Muscle layer of duodenum (tissue), 2 donors: Measurements from ENCODE around the gene POLR3GL.

Experiments
- H3K27ac ChIP-seq: one replicate; pipeline ENCODE4 v1.7.0; 2013; ENCODE audit warnings: mild to moderate bottlenecking, low read length
- H3K27me3 ChIP-seq: one replicate; pipeline ENCODE4 v1.7.0; 2013; ENCODE audit warnings: low read depth, mild to moderate bottlenecking, control low read depth, low read length
- H3K36me3 ChIP-seq, 2 donors: one replicate each; pipeline ENCODE4 v1.7.0; 2013; ENCODE audit warnings: low read length in 2 of 2, control low read depth in 1 of 2, mild to moderate bottlenecking in 1 of 2; ENCODE audit not compliant: insufficient read depth in 2 of 2, control insufficient read depth in 1 of 2
- H3K4me1 ChIP-seq, 2 donors: one replicate each; pipeline ENCODE4 v1.7.0; 2013; ENCODE audit warnings: low read length in 2 of 2, mild to moderate bottlenecking in 2 of 2, control low read depth in 1 of 2, moderate library complexity in 1 of 2; ENCODE audit not compliant: insufficient read depth in 2 of 2, control insufficient read depth in 1 of 2
- H3K4me3 ChIP-seq, 2 donors: one replicate each; pipeline ENCODE4 v1.7.0; 2013; ENCODE audit warnings: low read length in 2 of 2, low read depth in 1 of 2, mild to moderate bottlenecking in 1 of 2
- H3K9me3 ChIP-seq, 2 donors: one replicate each; pipeline ENCODE4 v1.7.0; 2013; ENCODE audit warnings: low read length in 2 of 2, control low read depth in 1 of 2, mild to moderate bottlenecking in 1 of 2; ENCODE audit not compliant: control insufficient read depth in 1 of 2
- donor health status: healthy.

Gene POLR3GL

DNA sequence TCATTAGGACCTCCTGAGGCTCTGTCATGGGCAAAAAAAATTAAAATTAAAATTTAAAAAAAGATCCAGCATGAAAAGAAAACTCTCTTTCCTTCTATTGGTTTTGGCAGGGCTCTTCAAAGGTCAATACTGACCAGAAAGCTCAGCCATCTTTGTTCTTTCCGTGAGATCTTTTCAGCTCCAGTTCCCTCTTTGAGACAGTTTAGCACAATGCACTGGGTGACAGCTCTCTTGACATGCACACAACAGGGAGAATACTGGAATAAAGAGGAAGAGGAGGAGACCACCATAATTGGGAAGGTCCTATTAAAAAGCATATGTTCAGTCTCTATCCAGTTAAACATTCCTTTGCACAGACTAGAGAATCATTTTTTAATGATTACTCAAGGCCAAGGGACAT is 13.0 kb upstream of the POLR3GL start:
- Histone ChIP-seq H3K27me3 (no peaks in the 10 kb centered on the region), H3K4me3 (no peak overlapping the region), H3K9me3 (no peaks in the 10 kb centered on the region), H3K4me1 (peaks cover 10 to 39% of the 10 kb centered on the region in 2 donors), H3K27ac (no peak overlapping the region), H3K36me3 (peaks cover 5 to 7% of the 10 kb centered on the region in 2 donors)

DNA sequence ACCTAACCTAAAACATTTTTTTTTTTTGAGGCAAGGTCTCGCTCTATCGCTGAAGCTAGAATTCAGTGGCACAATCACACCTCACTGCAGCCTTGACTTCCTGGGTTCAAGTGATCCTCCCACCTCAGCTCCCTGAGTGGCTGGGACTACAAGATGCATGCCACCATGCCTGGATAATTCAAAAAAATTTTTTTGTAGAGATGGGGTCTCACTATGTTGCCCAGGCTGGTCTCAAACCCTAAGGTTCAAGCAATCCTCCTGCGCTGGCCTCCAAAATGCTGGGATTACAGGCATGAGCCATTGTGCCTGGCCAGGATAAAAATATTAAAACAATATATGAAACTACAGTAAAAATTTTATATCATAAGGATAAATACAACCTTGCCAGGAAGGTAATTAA is 11.6 kb upstream of the POLR3GL start:
- Histone ChIP-seq H3K27ac (no peak overlapping the region), H3K4me1 (peaks cover 10 to 39% of the 10 kb centered on the region in 2 donors)

DNA sequence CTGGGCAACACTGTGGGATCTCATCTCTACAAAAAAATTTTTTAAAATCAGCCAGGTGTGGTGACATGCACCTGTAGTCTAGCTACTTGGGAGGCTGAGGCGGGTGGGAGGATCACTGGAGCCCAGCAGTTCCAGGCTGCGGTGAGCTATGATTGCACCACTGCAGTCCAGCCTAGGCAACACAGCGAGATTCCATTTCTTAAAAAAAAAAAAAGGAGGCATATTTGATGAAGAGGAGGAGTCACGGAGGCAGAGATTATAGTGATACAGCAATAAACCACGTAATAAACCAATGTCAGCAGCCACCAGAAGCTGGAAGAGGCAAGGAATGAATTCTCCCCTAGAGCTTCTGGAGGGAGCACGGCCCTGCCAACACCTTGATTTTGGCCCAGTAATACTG is 10.6 kb upstream of the POLR3GL start:
- Histone ChIP-seq H3K27me3 (no peaks in the 10 kb centered on the region), H3K4me3 (no peak overlapping the region), H3K9me3 (no peaks in the 10 kb centered on the region), H3K36me3 (no peaks in the 10 kb centered on the region), H3K27ac (no peak overlapping the region), H3K4me1 (peaks cover 14 to 48% of the 10 kb centered on the region in 2 donors)

More for the DNA sequence above, 11.6 kb upstream of the POLR3GL start:
- Histone ChIP-seq H3K9me3 (no peaks in the 10 kb centered on the region), H3K36me3 (no peaks in the 10 kb centered on the region), H3K27me3 (no peaks in the 10 kb centered on the region), H3K4me3 (no peak overlapping the region)

DNA sequence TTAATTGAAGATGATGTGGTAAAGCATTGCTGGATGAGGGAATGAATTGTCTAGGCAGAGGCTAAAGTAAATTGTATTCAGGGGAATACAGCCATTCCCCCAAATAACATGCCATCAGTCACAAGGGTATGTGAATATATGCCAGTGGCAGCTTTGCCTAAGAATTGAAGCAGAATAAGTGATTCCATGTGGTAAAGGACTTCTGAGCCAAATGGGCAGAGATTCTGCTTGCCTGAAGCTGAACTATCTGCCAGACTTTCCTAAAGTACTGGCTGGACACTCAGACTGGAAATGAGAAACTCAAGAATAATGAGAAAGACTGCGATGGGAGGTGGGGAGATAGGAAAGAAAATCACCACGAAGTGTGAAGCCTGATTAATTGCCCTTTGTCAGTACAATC is 9.1 kb upstream of the POLR3GL start:
- H3K27me3 ChIP-seq: no peaks in the 10 kb centered on the region
- H3K4me3 ChIP-seq: peak overlapping the region; percentile 6 to 24
- H3K9me3 ChIP-seq: no peaks in the 10 kb centered on the region
- H3K4me1 ChIP-seq: peaks cover 18 to 60% of the 10 kb centered on the region in 2 donors
- H3K27ac ChIP-seq: peak overlapping the region; percentile 98
- no peaks in the 10 kb centered on the region for H3K36me3 ChIP-seq

DNA sequence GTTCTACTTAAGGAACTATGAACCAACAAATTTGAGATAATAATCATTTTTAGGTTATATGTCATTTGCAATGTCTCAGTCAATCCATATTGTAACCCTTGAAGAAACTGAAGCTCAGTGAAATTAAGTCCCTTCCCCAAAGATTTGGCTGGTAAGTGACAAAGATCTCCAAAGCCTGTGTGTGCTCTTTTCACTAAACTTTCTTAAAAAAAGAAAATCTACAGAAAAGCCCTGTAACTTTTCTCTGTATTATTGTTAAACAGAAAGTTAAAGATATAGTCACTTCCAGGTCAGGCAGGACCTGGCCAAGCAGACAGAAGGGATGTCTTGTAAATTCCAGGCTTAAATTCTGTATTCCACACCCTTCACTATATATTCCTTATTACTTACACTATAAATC is 8.1 kb upstream of the POLR3GL start:
- Histone ChIP-seq H3K4me1 (peaks cover 18 to 66% of the 10 kb centered on the region in 2 donors), H3K4me3 (peak overlapping the region; percentile 67 to 83), H3K9me3 (no peaks in the 10 kb centered on the region), H3K27ac (peak overlapping the region; percentile 98), H3K27me3 (peaks cover 4% of the 10 kb centered on the region), H3K36me3 (no peaks in the 10 kb centered on the region)

DNA sequence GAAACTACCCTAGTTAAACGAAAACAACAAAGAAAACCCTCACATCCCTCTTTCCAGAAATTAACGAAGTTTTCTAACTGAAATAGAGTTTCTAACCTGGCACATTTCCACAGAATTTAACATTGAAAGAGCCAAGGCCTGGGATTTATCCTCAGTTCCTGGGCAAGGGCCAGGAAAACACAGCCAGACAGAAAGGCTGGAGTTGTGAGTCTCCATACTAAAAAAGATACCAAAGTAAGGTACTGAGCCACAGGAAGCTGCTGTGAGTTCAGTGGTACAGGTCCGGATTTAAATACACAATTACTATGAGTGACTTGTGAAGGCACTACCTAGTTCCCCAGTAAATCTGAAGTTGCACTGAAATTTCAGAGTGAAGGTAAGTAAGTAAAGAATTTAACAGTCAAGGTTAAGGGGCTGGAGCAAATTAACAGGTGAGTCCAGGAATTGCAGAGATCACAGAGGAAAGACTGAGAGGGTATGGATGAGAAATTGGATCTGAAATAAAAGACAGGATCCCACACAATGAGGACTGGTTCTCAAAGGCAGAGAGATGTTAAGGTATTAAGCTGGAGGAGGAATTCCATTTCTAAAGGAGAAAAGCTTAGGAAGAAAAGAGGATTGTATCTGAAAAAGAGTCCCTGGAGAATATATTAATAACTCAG is 7.6 kb upstream of the POLR3GL start:
- Histone ChIP-seq H3K4me1 (peaks cover 18 to 62% of the 10 kb centered on the region in 2 donors), H3K27me3 (peaks cover 4% of the 10 kb centered on the region), H3K36me3 (no peaks in the 10 kb centered on the region), H3K4me3 (peak overlapping the region; percentile 67 to 83), H3K27ac (peak overlapping the region; percentile 98), H3K9me3 (no peaks in the 10 kb centered on the region)

DNA sequence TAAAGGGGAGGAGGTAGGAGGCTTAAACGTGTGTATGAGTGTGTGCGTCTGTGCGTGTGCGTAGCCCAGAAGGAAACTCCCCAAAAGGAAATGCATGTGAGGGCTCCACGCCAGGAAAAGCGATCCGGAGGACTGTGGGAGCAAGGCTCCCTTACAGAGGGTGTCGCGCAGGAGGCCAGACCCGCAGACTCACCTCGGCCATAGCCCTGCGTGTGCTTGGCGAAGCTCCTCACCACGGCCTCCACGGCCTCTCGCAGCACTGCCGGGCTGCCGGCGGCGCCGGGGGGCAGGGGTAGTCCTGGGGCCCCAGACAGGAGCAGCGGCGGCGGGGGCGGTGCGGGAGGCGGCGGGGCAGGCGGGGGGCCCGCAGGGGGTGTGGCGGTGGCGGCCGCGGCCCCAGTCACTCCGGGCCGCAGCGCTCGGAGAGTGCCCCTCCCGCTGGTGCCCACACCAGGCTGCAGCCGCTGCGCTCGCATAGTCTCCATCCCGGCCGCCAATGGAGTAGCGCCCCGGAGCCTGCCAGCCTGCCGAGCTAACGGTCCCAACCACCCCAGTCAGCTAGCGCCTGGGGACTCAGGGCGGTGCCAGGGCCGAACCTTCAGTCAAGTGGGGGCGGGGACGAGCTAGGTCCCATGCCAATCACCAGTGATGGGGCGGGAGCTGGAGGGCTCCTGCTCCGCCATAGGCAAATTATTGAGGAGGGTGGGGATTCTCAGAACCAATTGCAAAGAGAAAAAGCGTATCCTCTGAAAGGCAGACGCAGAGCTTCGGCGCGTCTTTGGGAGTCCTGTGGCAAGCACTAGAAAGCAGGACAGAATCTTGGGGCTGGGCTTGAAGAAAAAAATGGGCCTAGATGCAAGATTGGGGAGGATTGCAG is 6.8 kb upstream of the POLR3GL start, which contains the start of gene LIX1L:
TSS of gene LIX1L (minus strand) at position 575 of the 877 bp plus-strand sequence. CDS start at position 485, 90 bp downstream.
- Histone ChIP-seq H3K36me3 (no peaks in the 10 kb centered on the region), H3K4me3 (peak within 1 kb of the TSS; percentile 67 to 83), H3K4me1 (peaks cover 19 to 61% of the 10 kb centered on the region in 2 donors), H3K9me3 (no peaks in the 10 kb centered on the region), H3K27ac (peak within 1 kb of the TSS; percentile 98), H3K27me3 (peaks cover 4% of the 10 kb centered on the region)

DNA sequence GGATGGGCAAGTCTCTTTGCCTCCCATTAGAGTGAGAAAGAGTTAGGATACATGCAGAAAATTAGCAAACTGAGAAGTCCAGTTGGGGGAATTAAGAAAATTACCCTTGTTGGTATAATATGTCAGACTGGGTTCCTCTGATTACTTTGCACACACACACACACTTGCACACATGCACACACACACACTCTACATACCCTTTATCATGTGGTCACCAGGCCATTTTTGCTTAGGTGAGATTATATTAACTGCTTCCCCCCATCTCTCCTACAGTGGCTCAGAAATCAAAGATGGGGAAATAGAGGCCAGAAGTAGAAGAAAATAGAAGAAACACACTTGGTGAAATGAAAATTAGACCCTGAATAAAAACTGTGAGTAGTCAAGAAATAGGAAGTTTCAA is 5.8 kb upstream of the POLR3GL start:
- no peaks in the 10 kb centered on the region for H3K9me3 ChIP-seq
- H3K27me3 ChIP-seq: peaks cover 4% of the 10 kb centered on the region
- no peak overlapping the region for H3K27ac ChIP-seq
- H3K4me1 ChIP-seq: peaks cover 30 to 69% of the 10 kb centered on the region in 2 donors
- no peaks in the 10 kb centered on the region for H3K36me3 ChIP-seq
- no peak overlapping the region for H3K4me3 ChIP-seq

DNA sequence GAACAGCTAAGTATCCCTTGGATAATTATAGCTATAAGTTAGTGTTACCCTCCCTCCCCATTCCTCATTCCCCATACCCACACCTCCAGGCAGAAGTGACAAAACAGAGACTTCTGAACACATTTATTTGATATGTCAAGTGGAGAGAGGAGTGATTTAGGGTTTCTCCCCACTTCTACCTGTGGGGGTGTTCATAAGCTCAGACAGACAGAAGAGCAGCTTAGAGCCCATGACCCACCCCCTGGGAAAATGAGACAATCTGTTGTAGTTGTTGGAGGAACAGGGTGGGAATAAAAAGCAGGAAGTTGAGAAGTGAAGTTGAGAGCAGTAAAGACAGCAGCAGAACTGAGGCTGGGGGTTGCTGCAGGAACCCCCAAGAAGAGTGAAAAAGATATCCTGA is 5.2 kb upstream of the POLR3GL start:
- Histone ChIP-seq H3K27ac (no peak overlapping the region), H3K4me1 (peaks cover 33 to 68% of the 10 kb centered on the region in 2 donors), H3K27me3 (peaks cover 4% of the 10 kb centered on the region), H3K9me3 (no peaks in the 10 kb centered on the region), H3K4me3 (no peak overlapping the region), H3K36me3 (no peaks in the 10 kb centered on the region)

DNA sequence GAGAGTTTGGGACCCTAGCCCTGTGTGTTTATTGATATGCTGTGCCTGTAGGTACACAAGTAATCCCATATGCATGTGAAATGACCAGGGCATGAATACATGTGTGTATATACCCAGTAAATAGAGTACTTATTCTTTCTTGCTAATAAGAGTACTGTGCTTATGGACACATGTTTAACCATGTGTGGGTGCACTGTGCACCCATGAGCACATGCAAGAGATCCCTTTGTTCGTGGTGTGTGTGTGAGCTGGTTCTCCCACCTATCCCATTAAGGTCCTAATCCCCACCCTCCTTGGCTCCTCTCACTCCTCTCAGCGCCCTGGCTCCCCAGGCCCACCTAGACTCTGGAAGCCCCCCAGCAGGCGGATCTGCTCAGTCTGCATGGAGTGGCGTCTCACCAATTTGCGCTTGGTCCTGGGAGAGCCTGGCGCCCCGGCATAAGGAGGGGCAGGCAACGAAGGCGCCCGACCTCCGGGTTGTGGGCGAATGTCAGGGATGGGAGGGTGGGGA is 4.5 kb upstream of the POLR3GL start:
- peaks cover 4% of the 10 kb centered on the region for H3K27me3 ChIP-seq
- peaks cover 33 to 62% of the 10 kb centered on the region in 2 donors for H3K4me1 ChIP-seq
- H3K36me3 ChIP-seq: no peaks in the 10 kb centered on the region
- peak overlapping the region; percentile 80 to 81 for H3K4me3 ChIP-seq
- no peaks in the 10 kb centered on the region for H3K9me3 ChIP-seq
- H3K27ac ChIP-seq: peak overlapping the region; percentile 35

DNA sequence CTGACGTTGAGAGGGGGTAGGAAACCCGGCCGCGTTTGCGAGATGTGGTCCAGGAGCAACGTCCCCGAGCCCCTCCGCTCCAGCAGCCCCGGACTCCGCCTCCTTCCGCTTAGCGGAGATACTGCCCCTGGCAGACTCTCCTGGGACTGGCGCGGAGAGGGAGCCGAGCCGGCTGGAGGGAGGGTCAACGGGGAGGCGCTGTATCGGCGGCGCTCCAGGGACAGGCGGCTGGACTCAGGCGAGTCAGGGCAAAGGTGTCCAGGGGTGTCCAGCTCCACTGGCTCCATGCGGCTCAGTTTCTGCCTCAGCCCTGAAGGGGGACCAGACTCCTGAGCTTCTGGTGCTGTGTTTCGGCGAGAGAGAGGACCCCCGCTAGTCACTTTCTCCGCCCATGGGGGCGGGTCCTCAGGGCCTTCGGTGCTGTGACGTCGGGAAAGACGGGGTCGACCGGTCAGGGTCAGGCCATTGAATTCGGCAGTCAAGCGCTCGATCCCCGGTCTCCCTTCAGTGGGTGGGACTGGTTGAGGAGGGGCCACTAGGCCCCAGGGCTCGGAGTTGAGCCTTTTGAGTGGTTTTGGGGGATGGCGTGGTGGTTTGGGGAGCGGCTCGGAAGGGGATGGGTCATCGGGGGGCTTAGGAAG is 3.9 kb upstream of the POLR3GL start:
- Histone ChIP-seq H3K4me3 (peak overlapping the region; percentile 80 to 81), H3K4me1 (peaks cover 30 to 62% of the 10 kb centered on the region in 2 donors), H3K27me3 (peaks cover 4% of the 10 kb centered on the region)

More for the DNA sequence above, 3.9 kb upstream of the POLR3GL start:
- H3K27ac ChIP-seq: peak overlapping the region; percentile 81
- no peaks in the 10 kb centered on the region for H3K36me3 ChIP-seq
- H3K9me3 ChIP-seq: no peaks in the 10 kb centered on the region
